Activated CD4-positive, alpha-beta memory T cell treated with anti-CD3 and anti-CD28 coated beads for 36 hours (primary cell): ENCODE data around the gene SYT15B. TPM values are rescaled to one million over a fixed set of nuclear protein-coding genes. Genes with fewer than 3 reads are reported as not detected.
"Not testable (repeated sequence)": the region's sequence is repeated elsewhere in the genome, so short reads cannot be mapped to it uniquely, and the experiment has no call there.

Experiments
- CTCF ChIA-PET: fragments of 350-600 bp; sonication (Branson Sonifier 250); formaldehyde crosslinking; loops from one replicate; lab custom pipeline; 2021; ENCODE audit warnings: antibody characterized with exemption, inconsistent platforms; lab: Charles Lee
- POLR2A ChIA-PET: fragments of 350-600 bp; sonication (Branson Sonifier 250); formaldehyde crosslinking; loops from one replicate; lab custom pipeline; 2021; ENCODE audit warnings: antibody characterized with exemption; lab: Charles Lee
- DNase-seq: peaks from one replicate; pipeline ENCODE4 v3.0.0-alpha.2; 2020
- H3K27ac Mint-ChIP-seq: one replicate; pipeline ENCODE4 v1.8.0; 2021; ENCODE audit warnings: mixed read lengths
- H3K27me3 Mint-ChIP-seq: one replicate; pipeline ENCODE4 v1.8.0; 2021; ENCODE audit warnings: mixed read lengths
- H3K36me3 Mint-ChIP-seq: one replicate; pipeline ENCODE4 v1.8.0; 2021; ENCODE audit warnings: mixed read lengths
- H3K4me1 Mint-ChIP-seq: one replicate; pipeline ENCODE4 v1.8.0; 2021; ENCODE audit warnings: low read depth, mixed read lengths
- H3K4me3 Mint-ChIP-seq: one replicate; pipeline ENCODE4 v1.8.0; 2021; ENCODE audit warnings: mild to moderate bottlenecking, mixed read lengths
- H3K9me3 Mint-ChIP-seq: one replicate; pipeline ENCODE4 v1.8.0; 2021; ENCODE audit warnings: mixed read lengths
- intact Hi-C: fragments of 100-400 bp; cut with micrococcal nuclease; formaldehyde crosslinking; loops from one replicate; pipeline ENCODE4 v1.15.1; 2023
- total RNA-seq, 2 experiments: library from RNA; stranded (reverse); gene quantifications; one replicate each; pipeline ENCODE4 v1.2.3, GENCODE V29; 2021

The SYT15B gene
- under 1 TPM; 0.14 to 0.19 TPM for total RNA-seq

- DNase-seq, CTCF ChIA-PET, H3K27me3 Mint-ChIP-seq, intact Hi-C loops, H3K4me3 Mint-ChIP-seq, H3K27ac Mint-ChIP-seq, H3K4me1 Mint-ChIP-seq, POLR2A ChIA-PET, H3K9me3 Mint-ChIP-seq, H3K36me3 Mint-ChIP-seq: not testable (repeated sequence)
Measured at GRCh38 chr10:47763554-47764175, at the start of gene SYT15B. Gene SYT15B (minus strand): TSS chr10:47763592. CDS start chr10:47762640, 952 bp downstream.

- H3K27ac Mint-ChIP-seq, H3K4me1 Mint-ChIP-seq, DNase-seq, POLR2A ChIA-PET, H3K36me3 Mint-ChIP-seq, H3K27me3 Mint-ChIP-seq, H3K9me3 Mint-ChIP-seq, CTCF ChIA-PET, intact Hi-C loops, H3K4me3 Mint-ChIP-seq: not testable (repeated sequence)
Measured at GRCh38 chr10:47779590-47779989, 16.2 kb upstream of the SYT15B start.

- peak; percentile 33 for DNase-seq
- H3K27me3 Mint-ChIP-seq, POLR2A ChIA-PET, H3K36me3 Mint-ChIP-seq, H3K4me3 Mint-ChIP-seq, H3K4me1 Mint-ChIP-seq, H3K27ac Mint-ChIP-seq, intact Hi-C loops, H3K9me3 Mint-ChIP-seq, CTCF ChIA-PET: not testable (repeated sequence)
Measured at GRCh38 chr10:47775361-47776231, 12.2 kb upstream of the SYT15B start.

GRCh38 chr10:47770745-47771144 lies 7.4 kb upstream of the SYT15B start:
- intact Hi-C loops, H3K9me3 Mint-ChIP-seq, H3K4me3 Mint-ChIP-seq, H3K4me1 Mint-ChIP-seq, H3K27me3 Mint-ChIP-seq, POLR2A ChIA-PET, DNase-seq, H3K36me3 Mint-ChIP-seq, CTCF ChIA-PET, H3K27ac Mint-ChIP-seq: not testable (repeated sequence)

GRCh38 chr10:47768578-47769115 lies 5.3 kb upstream of the SYT15B start:
- CTCF ChIA-PET, H3K4me1 Mint-ChIP-seq, H3K4me3 Mint-ChIP-seq, H3K9me3 Mint-ChIP-seq, H3K27me3 Mint-ChIP-seq, H3K27ac Mint-ChIP-seq, POLR2A ChIA-PET, H3K36me3 Mint-ChIP-seq, DNase-seq, intact Hi-C loops: not testable (repeated sequence)

- H3K27me3 Mint-ChIP-seq, H3K4me3 Mint-ChIP-seq, CTCF ChIA-PET, H3K36me3 Mint-ChIP-seq, H3K4me1 Mint-ChIP-seq, DNase-seq, POLR2A ChIA-PET, intact Hi-C loops, H3K27ac Mint-ChIP-seq, H3K9me3 Mint-ChIP-seq: not testable (repeated sequence)
Measured at GRCh38 chr10:47768085-47768484, 4.7 kb upstream of the SYT15B start.

GRCh38 chr10:47767236-47767635 lies 3.8 kb upstream of the SYT15B start:
- H3K27ac Mint-ChIP-seq, intact Hi-C loops, H3K4me3 Mint-ChIP-seq, H3K4me1 Mint-ChIP-seq, H3K9me3 Mint-ChIP-seq, DNase-seq, H3K36me3 Mint-ChIP-seq, POLR2A ChIA-PET, H3K27me3 Mint-ChIP-seq, CTCF ChIA-PET: not testable (repeated sequence)

GRCh38 chr10:47765232-47765631 lies 1.8 kb upstream of the SYT15B start:
- H3K4me1 Mint-ChIP-seq, H3K27ac Mint-ChIP-seq, intact Hi-C loops, POLR2A ChIA-PET, H3K36me3 Mint-ChIP-seq, H3K4me3 Mint-ChIP-seq, DNase-seq, H3K9me3 Mint-ChIP-seq, CTCF ChIA-PET, H3K27me3 Mint-ChIP-seq: not testable (repeated sequence)

- DNase-seq, H3K27ac Mint-ChIP-seq, H3K4me1 Mint-ChIP-seq, CTCF ChIA-PET, H3K4me3 Mint-ChIP-seq, H3K27me3 Mint-ChIP-seq, POLR2A ChIA-PET, H3K9me3 Mint-ChIP-seq, H3K36me3 Mint-ChIP-seq, intact Hi-C loops: not testable (repeated sequence)
Measured at GRCh38 chr10:47762674-47763553, 478 bp downstream of the SYT15B start.

GRCh38 chr10:47758855-47759254 lies 4.5 kb downstream of the SYT15B start:
- H3K27ac Mint-ChIP-seq, DNase-seq, H3K36me3 Mint-ChIP-seq, H3K4me1 Mint-ChIP-seq, POLR2A ChIA-PET, H3K27me3 Mint-ChIP-seq, intact Hi-C loops, H3K4me3 Mint-ChIP-seq, H3K9me3 Mint-ChIP-seq, CTCF ChIA-PET: not testable (repeated sequence)

- intact Hi-C loops, H3K9me3 Mint-ChIP-seq, CTCF ChIA-PET, H3K36me3 Mint-ChIP-seq, POLR2A ChIA-PET, H3K27ac Mint-ChIP-seq, H3K4me3 Mint-ChIP-seq, H3K27me3 Mint-ChIP-seq, H3K4me1 Mint-ChIP-seq, DNase-seq: not testable (repeated sequence)
Measured at GRCh38 chr10:47756169-47756568, 7.2 kb downstream of the SYT15B start.

- DNase-seq, H3K4me1 Mint-ChIP-seq, H3K36me3 Mint-ChIP-seq, CTCF ChIA-PET, H3K27me3 Mint-ChIP-seq, H3K4me3 Mint-ChIP-seq, H3K9me3 Mint-ChIP-seq, H3K27ac Mint-ChIP-seq, intact Hi-C loops, POLR2A ChIA-PET: not testable (repeated sequence)
Measured at GRCh38 chr10:47753871-47754270, 9.5 kb downstream of the SYT15B start.
